H9 (cell line): ENCODE measurements around the gene CHSY3. TPM values are rescaled to one million over a fixed set of nuclear protein-coding genes. Genes with fewer than 3 reads are reported as not detected.

Experiments used
- DNase-seq: peaks from one replicate; pipeline ENCODE4 v3.0.0-alpha.2; 2017
- H2AFZ ChIP-seq: one replicate; pipeline ENCODE4 v1.6.1; 2013; ENCODE audit warnings: mild to moderate bottlenecking, low read length, control low read depth, moderate library complexity
- H2AK5ac ChIP-seq: 2 replicates; pipeline ENCODE4 v1.6.1; 2013; ENCODE audit warnings: low read length, control low read depth, mixed read lengths; ENCODE audit not compliant: insufficient read length
- H2BK120ac ChIP-seq: one replicate; pipeline ENCODE4 v1.6.1; 2013; ENCODE audit warnings: low read depth, mild to moderate bottlenecking, low read length, control low read depth, inconsistent platforms; ENCODE audit not compliant: poor library complexity, severe bottlenecking
- H2BK12ac ChIP-seq: 2 replicates; pipeline ENCODE4 v1.6.1; 2013; ENCODE audit warnings: low read length, control low read depth, mixed read lengths, low read depth; ENCODE audit not compliant: insufficient read length
- H2BK15ac ChIP-seq: 2 replicates; pipeline ENCODE4 v1.6.1; 2013; ENCODE audit warnings: low read depth, low read length, control low read depth
- H2BK20ac ChIP-seq: one replicate; pipeline ENCODE4 v1.6.1; 2013; ENCODE audit warnings: low read depth, mild to moderate bottlenecking, low read length, control low read depth, inconsistent platforms; ENCODE audit not compliant: poor library complexity, severe bottlenecking
- H2BK5ac ChIP-seq: 2 replicates; pipeline ENCODE4 v1.6.1; 2013; ENCODE audit warnings: low read length, control low read depth, mixed read lengths; ENCODE audit not compliant: insufficient read length
- H3K14ac ChIP-seq: 2 replicates; pipeline ENCODE4 v1.6.1; 2013; ENCODE audit warnings: low read length, control low read depth; ENCODE audit not compliant: insufficient read depth
- H3K18ac ChIP-seq: 2 replicates; pipeline ENCODE4 v1.6.1; 2013; ENCODE audit warnings: low read depth, mild to moderate bottlenecking, mixed read lengths, low read length, control low read depth; ENCODE audit not compliant: insufficient read length
- H3K23ac ChIP-seq: 2 replicates; pipeline ENCODE4 v1.6.1; 2013; ENCODE audit warnings: low read length, control low read depth, mixed read lengths, low read depth; ENCODE audit not compliant: insufficient read length
- H3K23me2 ChIP-seq: 2 replicates; pipeline ENCODE4 v1.6.1; 2013; ENCODE audit warnings: low read depth, mild to moderate bottlenecking, mixed read lengths, low read length, control low read depth; ENCODE audit not compliant: insufficient read length, poor library complexity, severe bottlenecking
- H3K27ac ChIP-seq: 2 replicates; pipeline ENCODE4 v1.5.1; 2013; ENCODE audit warnings: low read length, control low read depth, mixed read lengths, low read depth; ENCODE audit not compliant: insufficient read length
- H3K27me3 ChIP-seq: 2 replicates; pipeline ENCODE4 v1.6.1; 2013; ENCODE audit warnings: low read length, control low read depth, inconsistent platforms; ENCODE audit not compliant: insufficient read depth
- H3K4ac ChIP-seq: 2 replicates; pipeline ENCODE4 v1.6.1; 2013; ENCODE audit warnings: low read depth, mild to moderate bottlenecking, control low read depth, inconsistent platforms, low read length, moderate library complexity
- H3K4me1 ChIP-seq: 2 replicates; pipeline ENCODE4 v1.6.1; 2013; ENCODE audit warnings: low read length, control low read depth, inconsistent platforms; ENCODE audit not compliant: insufficient read depth
- H3K4me2 ChIP-seq: 2 replicates; pipeline ENCODE4 v1.6.1; 2013; ENCODE audit warnings: low read length, control low read depth, mixed read lengths; ENCODE audit not compliant: insufficient read length, insufficient read depth
- H3K56ac ChIP-seq: 2 replicates; pipeline ENCODE4 v1.6.1; 2013; ENCODE audit warnings: low read depth, mild to moderate bottlenecking, mixed read lengths, low read length, control low read depth; ENCODE audit not compliant: insufficient read length
- H3K79me1 ChIP-seq: 2 replicates; pipeline ENCODE4 v1.6.1; 2013; ENCODE audit warnings: low read depth, mild to moderate bottlenecking, moderate library complexity, low read length, control low read depth, inconsistent platforms; ENCODE audit not compliant: insufficient read depth, poor library complexity, severe bottlenecking
- H3K79me2 ChIP-seq: 2 replicates; pipeline ENCODE4 v1.6.1; 2013; ENCODE audit warnings: low read length, control low read depth, inconsistent platforms; ENCODE audit not compliant: insufficient read depth
- H3K9ac ChIP-seq: 2 replicates; pipeline ENCODE4 v1.6.1; 2013; ENCODE audit warnings: low read length, control low read depth, mixed read lengths; ENCODE audit not compliant: insufficient read length; ENCODE audit errors: extremely low read depth
- H3K9me3 ChIP-seq: one replicate; pipeline ENCODE4 v1.6.1; 2013; ENCODE audit warnings: low read depth, low read length, inconsistent platforms; ENCODE audit not compliant: control insufficient read depth
- H3T11ph ChIP-seq: one replicate; pipeline ENCODE4 v1.6.1; 2013; ENCODE audit warnings: mild to moderate bottlenecking, low read length, control low read depth, inconsistent platforms
- H4K20me1 ChIP-seq: one replicate; pipeline ENCODE4 v1.6.1; 2013; ENCODE audit not compliant: control insufficient read depth, insufficient read length, insufficient read depth
- H4K5ac ChIP-seq: 2 replicates; pipeline ENCODE4 v1.6.1; 2013; ENCODE audit warnings: low read depth, mild to moderate bottlenecking, mixed read lengths, low read length, control low read depth; ENCODE audit not compliant: insufficient read length
- H4K8ac ChIP-seq: replicated peaks from 2 replicates; pipeline ENCODE4 v1.6.1; 2013; ENCODE audit warnings: low read length, control low read depth, mixed read lengths, low read depth; ENCODE audit not compliant: insufficient read length
- H4K91ac ChIP-seq: 2 replicates; pipeline ENCODE4 v1.6.1; 2013; ENCODE audit warnings: low read depth, mild to moderate bottlenecking, moderate library complexity, mixed read lengths, low read length, control low read depth; ENCODE audit not compliant: insufficient read length
- H3K27ac Mint-ChIP-seq, 3 experiments: 2 replicates in 2 of 3; 3 replicates in 1 of 3; pipeline ENCODE4 v1.8.0; 2020 to 2021; ENCODE audit warnings: mixed read lengths in 3 of 3, mild to moderate bottlenecking in 1 of 3, moderate library complexity in 1 of 3
- H3K27me3 Mint-ChIP-seq: 2 replicates; pipeline ENCODE4 v1.8.0; 2021; ENCODE audit warnings: low read depth, mild to moderate bottlenecking, moderate library complexity, mixed read lengths
- H3K36me3 Mint-ChIP-seq, 3 experiments: 2 replicates in 2 of 3; 3 replicates in 1 of 3; pipeline ENCODE4 v1.8.0; 2020 to 2021; ENCODE audit warnings: low read depth in 3 of 3, mixed read lengths in 3 of 3; ENCODE audit not compliant: insufficient read depth in 1 of 3
- H3K4me1 Mint-ChIP-seq, 2 experiments: 2 replicates each; pipeline ENCODE4 v1.8.0; 2020; ENCODE audit warnings: mixed read lengths in 2 of 2
- H3K4me3 Mint-ChIP-seq, 2 experiments: 2 replicates in 1 of 2; 3 replicates in 1 of 2; pipeline ENCODE4 v1.8.0; 2020 to 2021; ENCODE audit warnings: mild to moderate bottlenecking in 2 of 2, mixed read lengths in 2 of 2, moderate library complexity in 1 of 2
- H3K9me3 Mint-ChIP-seq, 2 experiments: 2 replicates in 1 of 2; 3 replicates in 1 of 2; pipeline ENCODE4 v1.8.0; 2020; ENCODE audit warnings: mild to moderate bottlenecking in 2 of 2, mixed read lengths in 2 of 2, moderate library complexity in 1 of 2
- total RNA-seq: library from RNA; stranded (reverse); gene quantifications from 2 replicates; pipeline ENCODE4 v1.2.1, GENCODE V29; 2021
- TF ChIP-seq, protein P1 (sequence below): fragments of 200-600 bp; sonication (generic); conservative IDR thresholded peaks from 3 replicates; pipeline ENCODE4 v1.8.0; 2021; ENCODE audit warnings: antibody characterized with exemption, mild to moderate bottlenecking

CHSY3 gene
- total RNA-seq, 1 experiment from 2014 or later = 0.37 TPM

DNA sequence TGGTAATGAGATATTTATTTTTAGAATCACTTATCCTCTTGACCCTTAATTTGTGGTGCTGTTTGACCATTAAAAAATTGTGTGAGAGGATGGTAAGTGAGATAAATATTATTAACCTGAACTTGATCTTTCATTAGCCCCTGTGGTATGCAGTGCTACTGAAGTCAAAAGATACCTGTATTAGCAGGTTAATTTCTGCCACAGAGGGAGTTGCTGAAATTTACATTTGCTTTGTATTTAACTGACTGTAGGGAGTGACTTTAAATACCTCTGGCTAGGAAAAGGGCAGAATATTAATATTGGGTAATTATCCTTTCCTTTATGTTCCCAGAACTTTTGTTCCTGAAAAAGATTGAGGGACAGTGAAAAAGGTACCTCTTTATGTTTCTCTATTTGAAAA, 133.6 kb downstream of the CHSY3 start:
- Mint-ChIP-seq H3K9me3 (no peaks in the 10 kb centered on the region), H3K27me3 (no peaks in the 10 kb centered on the region), H3K27ac (no peak overlapping the region), H3K36me3 (no peaks in the 10 kb centered on the region), H3K4me3 (no peak overlapping the region), H3K4me1 (peaks cover 6% of the 10 kb centered on the region in 2 experiments; a peak in 3 of 4 replicates)
- no peak overlapping the region for H4K91ac ChIP-seq
- no peak overlapping the region for H3T11ph ChIP-seq
- no peaks in the 10 kb centered on the region for H4K20me1 ChIP-seq
- H3K27ac ChIP-seq = no peak overlapping the region
- no peak overlapping the region for H3K23ac ChIP-seq
- H3K4me2 ChIP-seq = no peak overlapping the region
- no peak overlapping the region for H4K5ac ChIP-seq
- no peak overlapping the region for H2BK20ac ChIP-seq
- no peak overlapping the region for H2BK120ac ChIP-seq
- no peaks in the 10 kb centered on the region; the same call in 1 of the 2 replicates for H3K4me1 ChIP-seq
- TF ChIP-seq, protein P1, sequence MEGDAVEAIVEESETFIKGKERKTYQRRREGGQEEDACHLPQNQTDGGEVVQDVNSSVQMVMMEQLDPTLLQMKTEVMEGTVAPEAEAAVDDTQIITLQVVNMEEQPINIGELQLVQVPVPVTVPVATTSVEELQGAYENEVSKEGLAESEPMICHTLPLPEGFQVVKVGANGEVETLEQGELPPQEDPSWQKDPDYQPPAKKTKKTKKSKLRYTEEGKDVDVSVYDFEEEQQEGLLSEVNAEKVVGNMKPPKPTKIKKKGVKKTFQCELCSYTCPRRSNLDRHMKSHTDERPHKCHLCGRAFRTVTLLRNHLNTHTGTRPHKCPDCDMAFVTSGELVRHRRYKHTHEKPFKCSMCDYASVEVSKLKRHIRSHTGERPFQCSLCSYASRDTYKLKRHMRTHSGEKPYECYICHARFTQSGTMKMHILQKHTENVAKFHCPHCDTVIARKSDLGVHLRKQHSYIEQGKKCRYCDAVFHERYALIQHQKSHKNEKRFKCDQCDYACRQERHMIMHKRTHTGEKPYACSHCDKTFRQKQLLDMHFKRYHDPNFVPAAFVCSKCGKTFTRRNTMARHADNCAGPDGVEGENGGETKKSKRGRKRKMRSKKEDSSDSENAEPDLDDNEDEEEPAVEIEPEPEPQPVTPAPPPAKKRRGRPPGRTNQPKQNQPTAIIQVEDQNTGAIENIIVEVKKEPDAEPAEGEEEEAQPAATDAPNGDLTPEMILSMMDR = no peak
- no peak overlapping the region for H3K4ac ChIP-seq
- no peaks in the 10 kb centered on the region for H3K23me2 ChIP-seq
- no peak overlapping the region for H3K56ac ChIP-seq
- H3K18ac ChIP-seq = no peak overlapping the region
- no peaks in the 10 kb centered on the region for H3K9me3 ChIP-seq
- H3K9ac ChIP-seq = no peak overlapping the region
- no peak overlapping the region for H4K8ac ChIP-seq
- no peak overlapping the region for H2BK15ac ChIP-seq
- H2BK12ac ChIP-seq = no peak overlapping the region
- no peak overlapping the region for H3K14ac ChIP-seq
- no peak overlapping the region for H2BK5ac ChIP-seq
- no peak overlapping the region for H2AK5ac ChIP-seq
- no peak overlapping the region for H2AFZ ChIP-seq
- no peaks in the 10 kb centered on the region for H3K27me3 ChIP-seq
- no peak for DNase-seq
- H3K79me2 ChIP-seq = no peaks in the 10 kb centered on the region
- H3K79me1 ChIP-seq = no peaks in the 10 kb centered on the region
